IgD-negative memory B cell (primary cell): Measurements from ENCODE around the gene PC. TPM values are rescaled to one million over a fixed set of nuclear protein-coding genes. Genes with fewer than 3 reads are reported as not detected.

Experiments
- H3K27ac Mint-ChIP-seq, 3 donors: one replicate each; pipeline ENCODE4 v1.8.0; 2020 to 2022; ENCODE audit warnings: mild to moderate bottlenecking in 3 of 3, mixed read lengths in 3 of 3, moderate library complexity in 1 of 3
- H3K27me3 Mint-ChIP-seq: one replicate; pipeline ENCODE4 v1.8.0; 2021; ENCODE audit warnings: mixed read lengths
- H3K36me3 Mint-ChIP-seq: one replicate; pipeline ENCODE4 v1.8.0; 2020; ENCODE audit warnings: mild to moderate bottlenecking, mixed read lengths
- H3K4me1 Mint-ChIP-seq, 3 donors: one replicate each; pipeline ENCODE4 v1.8.0; 2020 to 2022; ENCODE audit warnings: mixed read lengths in 3 of 3, mild to moderate bottlenecking in 1 of 3
- H3K4me3 Mint-ChIP-seq, 4 donors: one replicate each; pipeline ENCODE4 v1.8.0; 2020 to 2022; ENCODE audit warnings: mild to moderate bottlenecking in 4 of 4, mixed read lengths in 4 of 4, moderate library complexity in 3 of 4
- H3K9me3 Mint-ChIP-seq, 3 donors: one replicate each; pipeline ENCODE4 v1.8.0; 2020 to 2021; ENCODE audit warnings: mixed read lengths in 3 of 3, mild to moderate bottlenecking in 1 of 3
- polyA plus RNA-seq: library from polyadenylated mRNA; unstranded; fragments of 300-500 nt; fragmentation: Illumina TruSeq; gene quantifications from one replicate; pipeline ENCODE4 v1.2.3, GENCODE V29; 2021

Gene PC
- polyA plus RNA-seq, 1 donor from 2014 or later: 1.3 TPM

DNA sequence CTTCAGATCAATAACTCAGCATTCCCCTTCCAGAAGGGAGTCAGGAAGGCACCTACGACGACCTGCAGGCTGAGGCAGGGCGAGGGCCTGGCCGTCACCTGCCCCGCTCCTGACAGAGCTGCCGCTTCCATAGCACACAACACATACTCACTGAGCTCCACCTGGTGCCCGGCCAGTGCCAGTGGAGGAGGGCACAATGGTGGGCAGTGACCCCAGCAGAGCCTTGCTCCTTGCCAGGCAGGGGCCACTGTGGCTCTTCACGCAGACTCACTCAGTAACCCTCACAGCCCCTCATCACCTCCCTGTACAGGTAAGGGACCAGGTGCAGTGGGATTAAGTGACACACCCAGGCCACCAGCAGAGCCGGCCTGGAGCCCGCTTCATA lies 76.7 kb downstream of the PC start:
- H3K4me3 Mint-ChIP-seq: no peak overlapping the region
- H3K9me3 Mint-ChIP-seq: peaks cover 0 to 1% (median 0%) of the 10 kb centered on the region in 3 donors
- peaks cover 9% of the 10 kb centered on the region for H3K27me3 Mint-ChIP-seq
- H3K36me3 Mint-ChIP-seq: no peaks in the 10 kb centered on the region
- no peaks in the 10 kb centered on the region for H3K4me1 Mint-ChIP-seq
- H3K27ac Mint-ChIP-seq: no peak overlapping the region

DNA sequence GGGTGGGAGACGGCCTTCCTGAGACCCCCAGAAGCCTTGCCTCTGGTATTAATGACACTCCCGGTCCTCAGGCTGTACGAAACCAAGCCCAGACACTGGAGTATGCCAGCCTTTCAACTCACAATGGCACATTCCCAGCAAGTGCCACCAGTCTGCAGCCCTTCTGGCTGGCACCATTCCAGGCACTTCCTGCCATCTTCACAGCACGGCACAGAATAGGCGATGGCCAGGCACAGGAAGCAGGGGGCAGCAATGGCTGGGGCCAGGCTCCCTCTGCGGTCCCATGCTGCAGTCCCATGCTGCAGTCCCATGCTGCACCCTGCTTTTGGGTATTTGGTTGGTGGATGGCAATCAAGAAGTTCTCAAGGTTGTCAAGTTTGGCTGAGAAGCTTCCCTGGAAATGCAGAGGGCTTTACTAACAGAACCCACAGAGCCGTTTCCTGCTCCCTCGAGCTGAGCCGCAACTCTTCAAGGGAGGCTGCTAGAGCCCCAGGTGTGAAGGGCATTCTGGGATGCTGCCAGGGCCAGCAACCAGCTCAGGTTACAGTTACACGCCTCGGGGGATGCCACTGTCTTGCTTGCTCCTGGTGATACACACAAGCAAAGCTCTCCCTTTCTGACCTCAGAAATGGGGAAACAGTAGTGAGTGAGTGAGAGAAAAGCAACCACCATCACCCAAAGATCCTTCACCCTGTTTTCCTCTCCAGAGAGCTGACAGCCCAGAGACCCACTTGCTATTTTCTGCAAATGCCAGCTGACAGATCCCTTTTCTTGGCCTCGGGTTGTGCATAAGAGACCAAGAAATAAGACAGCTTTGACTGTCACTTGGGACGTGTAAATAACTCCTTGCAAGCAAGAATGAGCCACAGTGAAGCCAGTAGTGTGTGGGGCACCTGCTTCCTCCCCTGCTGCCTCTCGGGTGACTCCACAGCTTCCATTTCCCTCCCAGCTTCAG lies 77.4 kb downstream of the PC start:
- no peak overlapping the region for H3K4me3 Mint-ChIP-seq
- H3K9me3 Mint-ChIP-seq: peaks cover 0 to 1% (median 0%) of the 10 kb centered on the region in 3 donors
- no peak overlapping the region for H3K27ac Mint-ChIP-seq
- H3K36me3 Mint-ChIP-seq: no peaks in the 10 kb centered on the region
- H3K4me1 Mint-ChIP-seq: no peaks in the 10 kb centered on the region
- H3K27me3 Mint-ChIP-seq: peaks cover 8% of the 10 kb centered on the region

GRCh38 chr11:66879999-66880398 lies 78.2 kb downstream of the PC start:
- H3K9me3 Mint-ChIP-seq: peaks cover 0 to 1% (median 0%) of the 10 kb centered on the region in 3 donors
- no peaks in the 10 kb centered on the region for H3K36me3 Mint-ChIP-seq
- no peak overlapping the region for H3K4me3 Mint-ChIP-seq
- no peak overlapping the region for H3K27ac Mint-ChIP-seq
- H3K4me1 Mint-ChIP-seq: no peaks in the 10 kb centered on the region
- peaks cover 10% of the 10 kb centered on the region for H3K27me3 Mint-ChIP-seq

GRCh38 chr11:66879583-66879982 lies 78.6 kb downstream of the PC start:
- peaks cover 0 to 1% (median 0%) of the 10 kb centered on the region in 3 donors for H3K9me3 Mint-ChIP-seq
- no peak overlapping the region for H3K27ac Mint-ChIP-seq
- no peaks in the 10 kb centered on the region for H3K36me3 Mint-ChIP-seq
- H3K27me3 Mint-ChIP-seq: peaks cover 13% of the 10 kb centered on the region
- no peaks in the 10 kb centered on the region for H3K4me1 Mint-ChIP-seq
- H3K4me3 Mint-ChIP-seq: no peak overlapping the region

- no peak overlapping the region for H3K4me3 Mint-ChIP-seq
- H3K36me3 Mint-ChIP-seq: no peaks in the 10 kb centered on the region
- peaks cover 0 to 1% (median 0%) of the 10 kb centered on the region in 3 donors for H3K9me3 Mint-ChIP-seq
- H3K27me3 Mint-ChIP-seq: peaks cover 14% of the 10 kb centered on the region
- no peak overlapping the region for H3K27ac Mint-ChIP-seq
- no peaks in the 10 kb centered on the region for H3K4me1 Mint-ChIP-seq
Observed at GRCh38 chr11:66879000-66879399, 79.2 kb downstream of the PC start.

- H3K9me3 Mint-ChIP-seq: peaks cover 0 to 1% (median 0%) of the 10 kb centered on the region in 3 donors
- H3K36me3 Mint-ChIP-seq: no peaks in the 10 kb centered on the region
- no peak overlapping the region for H3K27ac Mint-ChIP-seq
- no peaks in the 10 kb centered on the region for H3K4me1 Mint-ChIP-seq
- peak overlapping the region in 1 of 4 donors; percentile 38 for H3K4me3 Mint-ChIP-seq
- peaks cover 17% of the 10 kb centered on the region for H3K27me3 Mint-ChIP-seq
Observed at GRCh38 chr11:66878474-66878873, 79.7 kb downstream of the PC start.

- Mint-ChIP-seq H3K9me3 (peaks cover 0 to 1% (median 0%) of the 10 kb centered on the region in 3 donors), H3K4me1 (no peaks in the 10 kb centered on the region), H3K4me3 (no peak overlapping the region), H3K27ac (no peak overlapping the region), H3K36me3 (no peaks in the 10 kb centered on the region), H3K27me3 (peaks cover 17% of the 10 kb centered on the region)
Observed at GRCh38 chr11:66877588-66878385, 80.4 kb downstream of the PC start.

DNA sequence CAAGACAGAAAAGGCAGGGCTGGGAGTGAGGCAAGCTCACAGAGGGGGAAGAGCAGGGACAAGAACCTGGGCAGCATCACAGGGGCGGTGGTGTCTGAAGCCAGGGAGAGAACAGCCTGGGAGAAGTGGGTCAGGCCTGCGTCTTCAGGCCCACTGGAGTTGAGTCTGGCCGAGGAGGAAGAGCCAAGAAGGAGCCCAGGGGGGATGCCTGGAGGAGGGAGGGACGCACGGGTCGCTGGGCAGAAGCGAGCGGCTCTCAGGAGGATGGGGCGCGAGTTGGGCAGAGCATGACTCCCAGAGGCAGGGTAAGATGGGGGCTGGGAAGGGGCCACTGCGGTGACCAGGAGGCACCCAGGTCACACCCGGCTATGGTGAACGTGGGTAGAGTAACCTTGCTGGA lies 82.8 kb downstream of the PC start:
- H3K9me3 Mint-ChIP-seq: no peaks in the 10 kb centered on the region
- H3K4me3 Mint-ChIP-seq: no peak overlapping the region
- H3K36me3 Mint-ChIP-seq: no peaks in the 10 kb centered on the region
- peaks cover 17% of the 10 kb centered on the region for H3K27me3 Mint-ChIP-seq
- H3K27ac Mint-ChIP-seq: peak overlapping the region in 1 of 3 donors; percentile 28
- H3K4me1 Mint-ChIP-seq: no peaks in the 10 kb centered on the region

- no peaks in the 10 kb centered on the region for H3K36me3 Mint-ChIP-seq
- no peak overlapping the region for H3K27ac Mint-ChIP-seq
- peaks cover 0 to under 1% (median 0%) of the 10 kb centered on the region in 3 donors for H3K4me1 Mint-ChIP-seq
Observed at GRCh38 chr11:66874232-66874631, 84.0 kb downstream of the PC start.

DNA sequence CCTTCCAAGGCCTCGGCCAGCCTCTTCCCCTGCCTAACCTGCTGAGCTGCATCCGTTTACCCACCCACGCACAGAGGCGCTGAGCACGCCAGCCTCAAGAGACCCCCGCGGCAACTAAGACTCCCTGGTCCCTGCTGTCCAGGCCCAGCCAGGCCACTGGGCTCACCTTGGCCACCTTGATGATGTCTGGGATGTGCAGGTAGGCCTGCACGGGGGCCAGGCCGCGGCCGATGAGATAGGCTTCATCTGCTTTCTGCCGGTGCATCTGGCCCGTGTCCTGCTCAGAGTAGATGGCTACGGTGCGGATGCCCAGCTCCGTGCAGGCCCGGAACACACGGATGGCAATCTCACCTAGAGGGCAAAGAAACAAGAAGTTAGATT lies 86.7 kb downstream of the PC start:
- Mint-ChIP-seq H3K36me3 (no peaks in the 10 kb centered on the region), H3K4me3 (no peak overlapping the region), H3K9me3 (no peaks in the 10 kb centered on the region), H3K27me3 (peaks cover 11% of the 10 kb centered on the region), H3K27ac (no peak overlapping the region), H3K4me1 (peaks cover 6 to 12% (median 7%) of the 10 kb centered on the region in 3 donors)

More at GRCh38 chr11:66874232-66874631, 84.0 kb downstream of the PC start:
- Mint-ChIP-seq H3K27me3 (peaks cover 13% of the 10 kb centered on the region), H3K9me3 (no peaks in the 10 kb centered on the region), H3K4me3 (no peak overlapping the region)

DNA sequence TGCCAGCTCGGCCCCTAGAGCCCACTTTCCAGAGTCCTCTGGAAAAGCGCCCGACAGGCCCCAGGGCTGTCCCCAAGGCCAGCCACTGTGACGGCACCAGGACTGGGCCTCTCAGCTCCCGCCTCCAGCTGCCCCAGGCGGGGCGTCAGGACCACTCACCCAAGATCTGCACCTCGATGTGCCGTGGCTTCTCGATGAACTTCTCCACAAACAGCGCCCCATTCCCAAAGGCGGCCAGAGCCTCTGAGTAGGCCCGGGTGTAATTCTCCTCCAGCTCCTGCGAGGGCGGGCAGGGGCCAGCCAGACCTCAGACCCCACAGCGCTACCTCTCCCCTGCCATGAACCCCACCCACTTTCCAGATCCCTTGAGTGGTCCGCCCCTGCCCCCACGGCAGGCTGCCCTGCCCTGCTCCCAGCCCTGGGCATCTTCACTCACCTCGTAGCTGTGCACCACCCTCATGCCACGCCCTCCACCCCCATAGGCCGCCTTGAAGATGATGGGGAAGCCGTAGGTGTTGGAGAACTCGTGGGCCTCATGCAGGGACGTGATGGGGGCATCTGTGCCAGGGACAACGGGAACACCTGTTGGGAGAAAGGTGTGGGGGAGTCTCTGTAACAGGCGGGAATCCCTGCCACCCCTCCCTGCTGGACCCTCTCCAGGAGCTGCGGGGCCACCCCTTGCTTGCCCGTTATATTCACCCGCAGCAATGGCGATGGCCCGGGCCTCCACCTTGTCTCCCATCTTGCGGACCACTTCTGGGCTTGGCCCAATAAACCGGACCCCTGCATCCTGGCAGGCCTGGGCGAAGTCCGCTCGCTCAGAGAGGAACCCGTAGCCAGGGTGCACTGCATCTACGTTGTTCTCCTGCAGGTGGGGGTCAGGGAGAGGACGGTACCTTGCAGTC lies 87.3 kb downstream of the PC start:
- H3K9me3 Mint-ChIP-seq: no peaks in the 10 kb centered on the region
- no peak overlapping the region for H3K27ac Mint-ChIP-seq
- peaks cover 10% of the 10 kb centered on the region for H3K27me3 Mint-ChIP-seq
- H3K36me3 Mint-ChIP-seq: no peaks in the 10 kb centered on the region
- peaks cover 6 to 12% (median 7%) of the 10 kb centered on the region in 3 donors for H3K4me1 Mint-ChIP-seq
- no peak overlapping the region for H3K4me3 Mint-ChIP-seq

DNA sequence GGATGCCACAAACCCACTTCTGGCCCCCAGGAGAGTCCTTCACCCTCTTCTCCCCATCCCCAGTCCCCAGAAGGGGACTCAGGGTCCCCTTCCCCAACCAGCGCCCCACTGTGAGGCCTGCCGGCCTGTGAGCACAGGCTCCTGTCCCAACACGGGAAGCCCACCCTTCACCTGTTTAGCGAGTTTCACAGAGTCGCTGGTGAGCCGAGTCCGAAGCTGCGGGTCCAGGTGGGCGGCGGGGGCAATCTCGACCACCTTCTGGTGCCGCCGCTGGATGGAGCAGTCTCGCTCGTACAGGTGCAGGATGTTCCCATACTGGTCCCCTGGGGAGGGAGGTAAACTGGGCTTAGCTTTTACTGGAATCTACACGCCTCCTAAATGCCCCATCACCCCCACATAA lies 88.1 kb downstream of the PC start:
- no peak overlapping the region for H3K4me3 Mint-ChIP-seq
- H3K36me3 Mint-ChIP-seq: no peaks in the 10 kb centered on the region
- no peak overlapping the region for H3K27ac Mint-ChIP-seq
- no peaks in the 10 kb centered on the region for H3K9me3 Mint-ChIP-seq
- H3K4me1 Mint-ChIP-seq: peaks cover 6 to 12% (median 9%) of the 10 kb centered on the region in 3 donors
- peaks cover 7% of the 10 kb centered on the region for H3K27me3 Mint-ChIP-seq

- Mint-ChIP-seq H3K4me3 (no peak overlapping the region), H3K27ac (peak overlapping the region in 1 of 3 donors; percentile 71), H3K9me3 (no peaks in the 10 kb centered on the region), H3K36me3 (no peaks in the 10 kb centered on the region), H3K27me3 (peaks cover 3% of the 10 kb centered on the region), H3K4me1 (peaks cover 6 to 14% (median 14%) of the 10 kb centered on the region in 3 donors)
Observed at GRCh38 chr11:66869567-66869870, 88.7 kb downstream of the PC start.

DNA sequence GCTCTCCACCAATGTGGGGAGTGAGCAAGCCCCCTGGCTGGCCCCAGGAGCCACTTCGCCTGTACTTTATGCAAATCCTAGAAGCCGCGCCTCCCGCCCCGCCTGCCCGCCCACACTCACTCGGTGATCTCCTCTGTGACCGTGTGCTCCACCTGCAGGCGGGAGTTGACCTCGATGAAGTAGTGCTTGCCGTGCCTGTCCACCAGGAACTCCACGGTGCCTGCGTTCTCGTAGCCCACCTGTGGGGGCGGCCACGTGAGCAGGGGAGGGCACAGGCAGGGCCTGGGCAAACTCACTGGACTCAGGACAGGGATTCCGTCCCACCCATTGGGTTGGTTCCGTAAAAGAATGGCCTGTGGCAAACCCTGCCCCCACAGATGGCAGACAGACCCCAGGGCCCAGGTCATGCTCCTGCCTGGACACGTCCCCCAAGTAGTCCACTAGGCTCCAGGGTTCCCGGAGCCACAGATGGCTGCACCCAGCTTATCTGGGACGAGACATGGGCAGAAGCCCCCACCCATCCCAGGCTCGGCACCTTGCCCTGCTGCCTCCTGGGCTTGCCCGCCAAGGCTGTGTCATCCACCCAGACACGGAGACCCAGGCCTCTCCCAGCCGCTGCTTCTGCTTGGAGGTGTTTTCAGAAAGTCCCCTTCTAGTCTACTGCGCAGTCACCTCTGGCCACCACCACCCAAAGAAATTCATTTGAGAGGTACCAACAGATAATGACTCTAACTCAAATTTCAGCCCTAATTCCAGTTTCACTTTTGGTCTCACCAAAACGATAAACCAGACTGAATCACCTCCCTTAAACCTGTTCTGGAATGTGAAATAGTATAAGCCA lies 89.2 kb downstream of the PC start:
- peak overlapping the region; percentile 44 to 83 (median 67) for H3K4me3 Mint-ChIP-seq

More for the DNA sequence above, 89.2 kb downstream of the PC start:
- Mint-ChIP-seq H3K36me3 (no peaks in the 10 kb centered on the region), H3K4me1 (peaks cover 6 to 17% (median 14%) of the 10 kb centered on the region in 3 donors), H3K27me3 (peaks cover 2% of the 10 kb centered on the region), H3K27ac (peak overlapping the region in 2 of 3 donors; percentile 53 to 71), H3K9me3 (no peaks in the 10 kb centered on the region)
